ENCODE data around the gene STEAP2.
"Not testable (repeated sequence)": the region's sequence is repeated elsewhere in the genome, so short reads cannot be mapped to it uniquely, and the experiment has no call there.

Gene STEAP2

GRCh38 chr7:90211391-90212148 is at the start of gene STEAP2:
Gene STEAP2, plus strand, starts transcription at chr7:90211740. Its CDS starts 13,343 bp downstream, at chr7:90225083.
- no peak for DNase-seq (ENCODE audit: low spot score)

GRCh38 chr7:90163534-90163933 is 48.0 kb upstream of the STEAP2 start:
- DNase-seq (ENCODE audit: low spot score): no peak

DNA sequence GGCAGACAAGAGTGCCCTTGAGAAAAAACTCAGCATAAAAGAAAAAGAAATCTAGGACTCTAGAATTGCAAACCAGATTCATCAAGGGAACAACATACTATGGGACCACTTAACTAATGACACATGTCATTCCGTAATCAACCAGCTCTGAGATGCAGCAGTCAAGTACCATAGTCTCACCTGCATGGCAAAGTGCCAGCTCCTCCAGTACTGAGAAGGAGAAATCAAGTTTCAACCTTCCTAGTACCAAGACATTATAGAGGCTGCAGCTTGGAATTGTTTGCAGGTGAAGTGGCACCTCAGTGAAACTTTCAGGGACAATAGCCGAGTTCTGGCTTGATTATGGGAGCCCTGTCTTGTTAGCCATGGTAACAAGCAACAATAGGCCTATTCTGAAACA is 45.8 kb upstream of the STEAP2 start:
- no peak for DNase-seq (ENCODE audit: low spot score)

- no peak for DNase-seq (ENCODE audit: low spot score)
These were observed 45.4 kb upstream of the STEAP2 start for GRCh38 chr7:90166153-90166552.

GRCh38 chr7:90167361-90167760 is 44.2 kb upstream of the STEAP2 start:
- no peak for DNase-seq (ENCODE audit: low spot score)

DNA sequence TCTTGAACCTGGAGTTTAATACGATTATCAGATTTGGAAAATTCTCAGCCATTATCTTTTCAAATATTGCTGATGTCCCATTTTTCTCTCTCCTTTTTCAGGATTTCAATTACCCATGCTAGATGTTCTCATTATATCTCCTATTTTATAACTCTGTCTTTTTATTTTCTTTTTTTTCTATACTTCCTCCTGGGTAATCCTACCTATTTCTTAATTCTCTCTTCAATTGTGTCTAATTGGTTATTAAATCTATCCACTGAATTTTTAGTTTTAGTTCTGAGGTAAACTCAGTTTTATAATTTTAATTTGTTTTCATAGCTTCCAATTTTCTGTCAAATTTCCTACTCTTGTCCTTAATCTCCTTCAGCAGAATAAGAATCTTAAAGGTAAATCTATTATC is 41.6 kb upstream of the STEAP2 start:
- DNase-seq (ENCODE audit: low spot score): no peak

- no peak for DNase-seq (ENCODE audit: low spot score)
These were observed 39.4 kb upstream of the STEAP2 start for GRCh38 chr7:90172121-90172520.

- DNase-seq (ENCODE audit: low spot score): no peak
These were observed 38.9 kb upstream of the STEAP2 start for GRCh38 chr7:90172624-90173023.

DNA sequence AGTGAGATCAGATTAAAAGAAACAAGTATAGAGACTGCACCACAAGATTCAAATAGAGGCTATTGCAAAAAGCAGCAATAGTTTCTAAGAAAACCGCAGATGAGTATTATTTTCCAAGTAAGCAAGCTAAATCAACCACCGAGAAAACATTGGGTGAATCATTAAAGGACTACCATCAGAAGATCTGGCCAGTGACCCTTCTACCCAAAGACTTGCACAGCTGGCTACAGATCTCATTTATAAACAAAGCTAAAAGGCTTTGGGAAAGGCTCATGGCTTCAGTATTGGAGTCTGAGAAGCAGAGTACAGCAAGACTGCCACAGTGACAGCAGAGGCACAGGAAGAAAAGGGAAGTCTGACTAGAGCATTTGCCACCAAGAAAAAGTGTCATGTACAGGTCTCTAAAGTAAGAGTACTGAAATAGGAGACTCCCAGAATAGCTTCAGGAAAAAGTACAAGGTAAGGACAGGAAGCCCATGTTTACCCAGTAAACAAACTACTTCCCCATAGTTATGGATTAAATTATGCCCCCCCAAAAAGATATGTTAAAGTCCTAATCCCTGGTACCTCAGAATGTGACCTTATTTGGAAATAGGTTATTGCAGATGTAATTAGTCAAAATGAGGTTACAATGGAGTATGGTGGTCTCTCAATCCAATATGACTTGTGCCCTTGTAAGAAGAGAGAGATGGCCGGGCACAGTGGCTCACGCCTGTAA is 38.3 kb upstream of the STEAP2 start:
- no peak for DNase-seq (ENCODE audit: low spot score)

- no peak for DNase-seq (ENCODE audit: low spot score)
These were observed 35.9 kb upstream of the STEAP2 start for GRCh38 chr7:90175667-90176066.

DNA sequence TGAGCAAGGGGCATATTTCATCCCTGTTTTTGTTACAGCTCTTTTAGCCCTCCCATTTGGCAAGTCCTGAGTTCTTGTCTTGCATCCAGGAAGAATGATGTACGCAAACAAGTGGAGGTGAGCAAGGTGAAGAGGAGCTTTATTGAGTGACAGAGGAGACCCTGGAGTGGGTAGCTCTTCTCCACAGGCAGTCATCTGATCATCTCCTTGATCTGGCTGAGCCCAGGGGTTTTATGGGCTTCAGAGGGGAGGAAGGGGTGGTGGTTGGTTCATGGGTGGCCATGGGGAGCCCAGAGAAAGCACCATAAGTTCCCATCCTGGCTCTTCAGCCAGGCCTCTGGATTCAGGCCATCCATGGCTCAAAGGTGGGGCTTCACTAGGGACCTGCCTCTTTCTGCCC is 35.3 kb upstream of the STEAP2 start:
- no peak for DNase-seq (ENCODE audit: low spot score)

DNA sequence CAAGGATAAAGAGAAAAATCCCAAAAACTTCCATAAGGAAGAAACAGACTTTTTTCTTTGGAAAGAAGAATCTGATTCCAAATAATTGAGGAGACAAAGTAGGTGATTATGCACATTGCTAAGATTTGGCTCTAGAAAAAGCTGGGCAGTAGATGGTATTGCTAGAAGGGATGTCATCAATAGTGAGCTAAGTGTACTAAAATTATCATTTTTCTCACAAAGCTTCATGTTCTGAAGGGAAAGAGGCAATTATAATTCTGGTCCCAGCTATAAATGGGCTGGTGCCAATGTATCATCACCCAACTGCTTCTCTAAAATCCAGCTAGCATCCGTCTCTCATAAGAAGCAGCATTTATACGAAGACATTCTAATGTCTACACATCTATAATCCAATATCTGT is 33.4 kb upstream of the STEAP2 start:
- DNase-seq (ENCODE audit: low spot score): no peak

DNA sequence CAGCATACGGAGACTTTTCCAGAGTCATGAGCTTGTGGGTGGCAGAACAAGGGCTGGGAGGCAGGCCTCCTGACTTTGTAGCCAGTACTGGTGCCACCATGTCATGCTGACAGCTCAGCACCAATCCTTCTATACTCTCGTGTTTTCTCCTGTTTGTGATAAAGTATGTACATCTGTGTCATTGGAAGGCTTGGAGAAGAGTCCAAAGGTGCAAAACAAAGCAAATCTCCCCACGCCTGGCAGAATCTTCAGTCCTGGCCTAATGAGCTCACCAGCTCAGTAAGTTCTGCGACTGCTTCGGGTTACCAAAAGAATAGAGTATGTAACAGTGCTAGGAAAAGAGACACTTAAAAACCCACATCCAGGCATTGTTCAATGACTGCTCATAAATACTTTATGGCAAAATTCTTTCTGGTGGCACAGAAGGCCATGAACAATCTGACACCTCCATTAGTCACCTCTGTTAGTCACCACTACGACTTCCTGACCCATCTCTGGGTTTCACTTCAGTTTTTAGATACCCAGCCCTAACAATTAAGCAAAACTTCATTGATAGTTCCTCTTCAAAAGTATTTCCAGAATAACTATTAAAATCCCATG is 32.8 kb upstream of the STEAP2 start:
- no peak for DNase-seq (ENCODE audit: low spot score)

GRCh38 chr7:90180011-90180585 is 31.4 kb upstream of the STEAP2 start:
- no peak for DNase-seq (ENCODE audit: low spot score)

- no peak for DNase-seq (ENCODE audit: low spot score)
These were observed 30.9 kb upstream of the STEAP2 start for GRCh38 chr7:90180649-90181048.

DNA sequence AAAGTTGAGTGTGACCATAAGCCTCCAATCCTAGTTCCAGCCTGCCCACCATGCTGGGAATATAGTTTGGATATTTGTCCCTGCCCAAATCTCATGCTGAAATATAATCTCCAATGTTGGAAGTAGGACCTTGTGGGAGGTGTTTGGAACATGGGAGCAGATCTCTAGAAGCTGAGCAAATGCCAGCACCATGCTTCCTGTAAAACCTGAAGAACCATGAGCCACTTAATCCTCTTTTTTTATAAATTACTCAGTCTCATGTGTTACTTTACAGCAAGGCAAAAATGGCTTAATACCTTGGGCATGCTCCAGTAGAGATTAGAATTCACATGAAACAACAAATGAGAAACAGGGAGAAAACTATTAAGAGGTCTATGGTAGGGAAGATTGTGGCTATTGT is 30.1 kb upstream of the STEAP2 start:
- no peak for DNase-seq (ENCODE audit: low spot score)

GRCh38 chr7:90186290-90186689 is 25.2 kb upstream of the STEAP2 start:
- not testable (repeated sequence) for DNase-seq (ENCODE audit: low spot score)

- no peak for DNase-seq (ENCODE audit: low spot score)
These were observed 24.0 kb upstream of the STEAP2 start for GRCh38 chr7:90187507-90188050.

- no peak for DNase-seq (ENCODE audit: low spot score)
These were observed 23.3 kb upstream of the STEAP2 start for GRCh38 chr7:90188281-90188680.

GRCh38 chr7:90190995-90191394 is 20.5 kb upstream of the STEAP2 start:
- DNase-seq (ENCODE audit: low spot score): no peak

GRCh38 chr7:90191648-90192047 is 19.9 kb upstream of the STEAP2 start:
- no peak for DNase-seq (ENCODE audit: low spot score)

- no peak for DNase-seq (ENCODE audit: low spot score)
These were observed 18.4 kb upstream of the STEAP2 start for GRCh38 chr7:90192876-90193750.
